ENCODE results near the gene DENND6A.

- TF ChIP-seq, protein P1, sequence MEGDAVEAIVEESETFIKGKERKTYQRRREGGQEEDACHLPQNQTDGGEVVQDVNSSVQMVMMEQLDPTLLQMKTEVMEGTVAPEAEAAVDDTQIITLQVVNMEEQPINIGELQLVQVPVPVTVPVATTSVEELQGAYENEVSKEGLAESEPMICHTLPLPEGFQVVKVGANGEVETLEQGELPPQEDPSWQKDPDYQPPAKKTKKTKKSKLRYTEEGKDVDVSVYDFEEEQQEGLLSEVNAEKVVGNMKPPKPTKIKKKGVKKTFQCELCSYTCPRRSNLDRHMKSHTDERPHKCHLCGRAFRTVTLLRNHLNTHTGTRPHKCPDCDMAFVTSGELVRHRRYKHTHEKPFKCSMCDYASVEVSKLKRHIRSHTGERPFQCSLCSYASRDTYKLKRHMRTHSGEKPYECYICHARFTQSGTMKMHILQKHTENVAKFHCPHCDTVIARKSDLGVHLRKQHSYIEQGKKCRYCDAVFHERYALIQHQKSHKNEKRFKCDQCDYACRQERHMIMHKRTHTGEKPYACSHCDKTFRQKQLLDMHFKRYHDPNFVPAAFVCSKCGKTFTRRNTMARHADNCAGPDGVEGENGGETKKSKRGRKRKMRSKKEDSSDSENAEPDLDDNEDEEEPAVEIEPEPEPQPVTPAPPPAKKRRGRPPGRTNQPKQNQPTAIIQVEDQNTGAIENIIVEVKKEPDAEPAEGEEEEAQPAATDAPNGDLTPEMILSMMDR (IDR thresholded peaks at IDR 0.05), result no peak
- TF ChIP-seq POLR2AphosphoS5 (IDR thresholded peaks at IDR 0.05) (no peak), POLR2A (IDR thresholded peaks at IDR 0.05) (no peak)
These were observed 36.6 kb upstream of the DENND6A start for GRCh38 chr3:57729334-57730045.

Measured in sigmoid colon (tissue), 4 donors.